Tibial nerve (tissue), 4 donors: ENCODE measurements around the gene NOCT. TPM values are rescaled to one million over a fixed set of nuclear protein-coding genes. Genes with fewer than 3 reads are reported as not detected.

Experiments used
- DNase-seq, 2 donors: peaks; one replicate each; pipeline ENCODE4 v3.0.0-alpha.2; 2019; ENCODE audit warnings: low spot score in 2 of 2
- H3K27ac ChIP-seq, 4 donors: fragments of 200-600 bp; sonication (generic) in 3 of 4; one replicate each; pipeline ENCODE4 v1.5.1; 2017 to 2019; ENCODE audit warnings: mild to moderate bottlenecking in 1 of 4
- H3K27me3 ChIP-seq, 2 donors: fragments of 200-600 bp; sonication (generic) in 1 of 2; one replicate each; pipeline versions ENCODE4 v1.5.1 to v1.6.0; 2017 to 2019
- H3K36me3 ChIP-seq, 3 donors: fragments of 200-600 bp; sonication (generic); one replicate each; pipeline ENCODE4 v1.5.1; 2018 to 2019
- H3K4me1 ChIP-seq, 4 donors: fragments of 200-600 bp; sonication (generic) in 3 of 4; one replicate each; pipeline ENCODE4 v1.5.1; 2017 to 2019
- H3K4me3 ChIP-seq, 4 donors: fragments of 200-600 bp; sonication (generic) in 3 of 4; one replicate each; pipeline ENCODE4 v1.5.1; 2017 to 2019; ENCODE audit warnings: mild to moderate bottlenecking in 1 of 4, moderate library complexity in 1 of 4
- H3K9me3 ChIP-seq, 4 donors: fragments of 200-600 bp; sonication (generic) in 3 of 4; one replicate each; pipeline ENCODE4 v1.5.1; 2017 to 2019
- EP300 ChIP-seq, 2 donors: sonication (generic); formaldehyde crosslinking; IDR thresholded peaks; one replicate each; pipeline ENCODE4 v1.6.1; 2017; ENCODE audit warnings: antibody characterized with exemption in 2 of 2, mild to moderate bottlenecking in 1 of 2
- POLR2A ChIP-seq, 2 donors: fragments of 450-650 bp; IDR thresholded peaks; one replicate each; pipeline ENCODE4 v1.6.1; 2017; ENCODE audit warnings: antibody characterized with exemption in 2 of 2, mild to moderate bottlenecking in 2 of 2, moderate library complexity in 2 of 2
- WGBS, 2 donors: methylation state at CpG; one replicate each; pipeline ENCODE4 v1.1.5; 2018; 5-methylcytosine and 5-hydroxymethylcytosine counted together
- small RNA-seq: library from RNA; depleted of rRNA; stranded (forward); fragments of <200 nt; gene quantifications from one replicate; pipeline ENCODE3, GENCODE V24; 2016
- total RNA-seq, 4 donors: library from RNA; depleted of rRNA; stranded (reverse); fragments of >200 nt; gene quantifications; one replicate each; pipeline ENCODE4 v1.1.0, GENCODE V29; 2016
- TF ChIP-seq, protein P1 (sequence below), 5 experiments: fragments of 200-600 bp in 3 of 5; fragments of 450-650 bp in 2 of 5; sonication (generic) in 3 of 5; IDR thresholded peaks; one replicate each; pipeline ENCODE4 v1.5.1; 2016 to 2019; ENCODE audit warnings: antibody characterized with exemption in 5 of 5, mild to moderate bottlenecking in 3 of 5, moderate library complexity in 2 of 5

NOCT gene
- total RNA-seq, 4 donors from 2014 or later: 1.4 to 5.4 (median 3.4) TPM

DNA sequence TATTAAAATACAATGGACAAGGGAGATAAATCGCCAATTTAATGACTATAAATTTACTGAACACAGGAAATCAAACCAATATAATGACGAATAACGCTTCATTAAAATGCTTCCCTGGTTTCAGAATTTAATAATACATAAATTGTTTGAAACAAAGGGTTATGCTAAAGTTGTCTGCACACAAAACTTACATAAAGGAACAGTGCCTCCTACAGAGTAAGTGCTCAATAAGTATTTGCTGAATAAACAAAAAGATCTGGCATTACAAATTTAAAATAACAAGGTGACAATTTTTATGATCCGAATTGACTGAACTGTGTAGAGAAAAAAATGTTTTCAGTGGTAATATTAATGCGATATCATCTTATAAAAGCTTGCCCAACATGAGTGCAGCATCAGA lies 69.6 kb downstream of the NOCT start:
- DNase-seq: no peak
- Histone ChIP-seq H3K4me3 (peak overlapping the region in 2 of 4 donors; percentile 70 to 82), H3K36me3 (no peaks in the 10 kb centered on the region), H3K27ac (peak overlapping the region in 3 of 4 donors; percentile 95 to 97 (median 95)), H3K9me3 (no peaks in the 10 kb centered on the region), H3K4me1 (peaks cover 3 to 29% (median 20%) of the 10 kb centered on the region in 4 donors), H3K27me3 (no peaks in the 10 kb centered on the region)
- 35 to 44% methylated on average over 5 of the region's 5 CpGs for WGBS, 2 donors
- TF ChIP-seq POLR2A (IDR thresholded peaks at IDR 0.05): no peak
- TF ChIP-seq, protein P1, sequence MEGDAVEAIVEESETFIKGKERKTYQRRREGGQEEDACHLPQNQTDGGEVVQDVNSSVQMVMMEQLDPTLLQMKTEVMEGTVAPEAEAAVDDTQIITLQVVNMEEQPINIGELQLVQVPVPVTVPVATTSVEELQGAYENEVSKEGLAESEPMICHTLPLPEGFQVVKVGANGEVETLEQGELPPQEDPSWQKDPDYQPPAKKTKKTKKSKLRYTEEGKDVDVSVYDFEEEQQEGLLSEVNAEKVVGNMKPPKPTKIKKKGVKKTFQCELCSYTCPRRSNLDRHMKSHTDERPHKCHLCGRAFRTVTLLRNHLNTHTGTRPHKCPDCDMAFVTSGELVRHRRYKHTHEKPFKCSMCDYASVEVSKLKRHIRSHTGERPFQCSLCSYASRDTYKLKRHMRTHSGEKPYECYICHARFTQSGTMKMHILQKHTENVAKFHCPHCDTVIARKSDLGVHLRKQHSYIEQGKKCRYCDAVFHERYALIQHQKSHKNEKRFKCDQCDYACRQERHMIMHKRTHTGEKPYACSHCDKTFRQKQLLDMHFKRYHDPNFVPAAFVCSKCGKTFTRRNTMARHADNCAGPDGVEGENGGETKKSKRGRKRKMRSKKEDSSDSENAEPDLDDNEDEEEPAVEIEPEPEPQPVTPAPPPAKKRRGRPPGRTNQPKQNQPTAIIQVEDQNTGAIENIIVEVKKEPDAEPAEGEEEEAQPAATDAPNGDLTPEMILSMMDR (IDR thresholded peaks at IDR 0.05): no peak
- TF ChIP-seq EP300 (IDR thresholded peaks at IDR 0.05): no peak

DNA sequence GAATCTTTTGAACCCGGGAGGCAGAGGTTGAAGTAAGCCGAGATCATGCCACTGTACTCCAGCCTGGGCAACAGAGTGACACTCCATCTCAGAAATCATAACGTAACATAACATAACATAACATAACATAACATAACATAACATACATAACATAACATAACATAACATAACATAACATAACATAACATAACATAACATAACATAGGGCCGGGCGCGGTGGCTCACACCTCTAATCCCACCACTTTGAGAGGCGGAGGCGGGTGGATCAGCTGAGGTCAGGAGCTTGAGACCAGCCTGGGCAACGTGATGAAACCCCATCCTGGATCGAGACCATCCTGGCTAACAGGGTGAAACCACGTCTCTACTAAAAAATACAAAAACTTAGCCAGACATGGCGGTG lies 76.7 kb downstream of the NOCT start:
- 85 to 86% methylated on average over 12 of the region's 12 CpGs for WGBS, 2 donors
- Histone ChIP-seq H3K4me3 (no peak overlapping the region), H3K4me1 (no peaks in the 10 kb centered on the region), H3K27me3 (no peaks in the 10 kb centered on the region), H3K36me3 (no peaks in the 10 kb centered on the region), H3K27ac (no peak overlapping the region), H3K9me3 (no peaks in the 10 kb centered on the region)
- TF ChIP-seq, protein P1 (IDR thresholded peaks at IDR 0.05): no peak
- TF ChIP-seq POLR2A (IDR thresholded peaks at IDR 0.05): no peak
- DNase-seq: no peak

Small RNAs within 50 kb of the gene (small RNA-seq; reads per million reads assigned to genes)
- gene RNU6-531P: not detected

Other genes starting within 250 kb of the NOCT start
- 10 to 100 TPM; 47.1 to 62.8 (median 54.1) TPM for gene ELF2, start 161.4 kb downstream of the NOCT start, total RNA-seq